Stimulated activated CD4-positive, alpha-beta T cell treated with anti-CD3 and anti-CD28 coated beads, TNF-alpha, amount 100 ng/mL, for 24 hours (primary cell): ENCODE results near the gene VIM.

Source experiments
- DNase-seq, 3 experiments: peaks; one replicate each; pipeline ENCODE4 v3.0.0-alpha.2; 2020; ENCODE audit warnings: low read depth in 3 of 3

The VIM gene

GRCh38 chr10:17209881-17210280 lies 18.2 kb upstream of the VIM start:
- DNase-seq: no peak

- no peak for DNase-seq
These were observed 17.7 kb upstream of the VIM start for GRCh38 chr10:17210361-17210760.

- no peak for DNase-seq
These were observed 15.2 kb upstream of the VIM start for GRCh38 chr10:17212802-17213221.

GRCh38 chr10:17213646-17214349 lies 14.2 kb upstream of the VIM start:
- no peak for DNase-seq

GRCh38 chr10:17214526-17214925 lies 13.5 kb upstream of the VIM start:
- DNase-seq: no peak

GRCh38 chr10:17214971-17215781 lies 12.9 kb upstream of the VIM start:
- DNase-seq: no peak

GRCh38 chr10:17215782-17216122 lies 12.3 kb upstream of the VIM start:
- DNase-seq: no peak

- no peak for DNase-seq
These were observed 11.7 kb upstream of the VIM start for GRCh38 chr10:17216217-17216900.

GRCh38 chr10:17216901-17217395 lies 11.1 kb upstream of the VIM start:
- DNase-seq: no peak

- no peak for DNase-seq
These were observed 10.3 kb upstream of the VIM start for GRCh38 chr10:17217631-17218232.

- DNase-seq: no peak
These were observed 9.0 kb upstream of the VIM start for GRCh38 chr10:17219024-17219423.

- no peak for DNase-seq
These were observed 7.4 kb upstream of the VIM start for GRCh38 chr10:17220652-17221100.

- no peak for DNase-seq
These were observed 5.7 kb upstream of the VIM start for GRCh38 chr10:17222329-17222728.

GRCh38 chr10:17225808-17226207 lies 2.2 kb upstream of the VIM start:
- no peak for DNase-seq

- DNase-seq: no peak
These were observed 1.1 kb upstream of the VIM start for GRCh38 chr10:17226891-17227303.

GRCh38 chr10:17227367-17228090 lies 512 bp upstream of the VIM start:
- DNase-seq: no peak

GRCh38 chr10:17229016-17229716 lies 1.1 kb downstream of the VIM start:
- DNase-seq: peak; percentile 19 to 58 (median 21)

GRCh38 chr10:17229717-17229966 lies 1.6 kb downstream of the VIM start:
- no peak for DNase-seq

GRCh38 chr10:17229967-17230682 lies 2.1 kb downstream of the VIM start:
- peak; percentile 74 to 89 (median 79) for DNase-seq

- DNase-seq: no peak
These were observed 3.7 kb downstream of the VIM start for GRCh38 chr10:17231788-17232187.
